Gastrocnemius medialis (tissue), 4 donors: ENCODE data around the gene TNFRSF1A.

Experiments
- CTCF ChIP-seq, 5 experiments: fragments of 450-650 bp in 3 of 5; fragments of 200-600 bp in 2 of 5; sonication (generic) in 2 of 5; IDR thresholded peaks in 4 of 5; conservative IDR thresholded peaks in 1 of 5; 1 replicate in 4 of 5; 2 replicates in 1 of 5; pipeline ENCODE4 v1.5.1; 2016 to 2019; ENCODE audit warnings: antibody characterized with exemption in 5 of 5, mild to moderate bottlenecking in 3 of 5, moderate library complexity in 3 of 5
- POLR2A ChIP-seq, 2 donors: fragments of 450-650 bp; IDR thresholded peaks; one replicate each; pipeline ENCODE4 v1.6.1; 2017; ENCODE audit warnings: antibody characterized with exemption in 2 of 2, mild to moderate bottlenecking in 2 of 2, moderate library complexity in 2 of 2

DNA sequence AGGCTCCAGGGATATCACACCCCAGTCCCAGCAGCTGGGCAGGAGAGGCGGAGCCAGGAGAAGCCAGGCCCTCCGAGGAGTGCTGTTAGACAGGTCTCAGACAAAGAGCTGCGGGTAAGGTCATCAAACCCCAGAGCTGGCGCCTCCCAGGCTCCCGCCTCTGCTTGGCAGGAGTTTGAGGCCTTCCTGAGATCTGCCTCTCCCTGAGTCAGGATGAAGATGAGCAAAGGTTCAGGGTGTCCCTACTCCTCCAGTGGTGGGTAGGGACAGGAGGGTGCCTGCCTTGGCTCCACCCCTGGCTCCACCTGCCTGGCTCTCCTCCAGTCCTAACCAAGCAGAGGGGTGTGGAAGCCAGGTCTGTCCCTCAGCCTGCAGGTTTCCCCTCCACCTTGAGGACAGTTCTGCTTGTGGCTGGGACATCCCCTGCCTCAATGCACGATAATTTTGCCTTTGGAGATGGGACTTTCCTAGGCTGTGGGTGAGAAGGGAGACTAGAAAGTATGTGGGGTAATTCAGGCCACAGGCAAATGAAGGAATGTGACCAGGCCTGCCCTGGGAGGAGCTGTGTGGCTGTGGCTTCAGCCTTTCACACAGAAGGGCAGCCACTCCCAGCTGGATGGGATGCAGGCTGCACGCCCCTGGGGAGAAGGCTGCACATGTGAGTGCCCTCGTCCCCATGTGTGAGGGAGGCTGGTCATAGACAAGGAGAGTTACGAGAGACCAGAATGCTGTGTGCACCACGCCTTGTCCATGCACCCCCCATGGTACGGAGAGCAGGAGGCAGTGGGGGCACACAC is 29.1 kb downstream of the TNFRSF1A start:
- TF ChIP-seq POLR2A (IDR thresholded peaks at IDR 0.05) (no peak), CTCF (IDR thresholded peaks at IDR 0.05 in 4 of 5, conservative IDR thresholded peaks at IDR 0.05 in 1 of 5) (no peak)
